ENCODE data around the gene ZNF749.

The ZNF749 gene

DNA sequence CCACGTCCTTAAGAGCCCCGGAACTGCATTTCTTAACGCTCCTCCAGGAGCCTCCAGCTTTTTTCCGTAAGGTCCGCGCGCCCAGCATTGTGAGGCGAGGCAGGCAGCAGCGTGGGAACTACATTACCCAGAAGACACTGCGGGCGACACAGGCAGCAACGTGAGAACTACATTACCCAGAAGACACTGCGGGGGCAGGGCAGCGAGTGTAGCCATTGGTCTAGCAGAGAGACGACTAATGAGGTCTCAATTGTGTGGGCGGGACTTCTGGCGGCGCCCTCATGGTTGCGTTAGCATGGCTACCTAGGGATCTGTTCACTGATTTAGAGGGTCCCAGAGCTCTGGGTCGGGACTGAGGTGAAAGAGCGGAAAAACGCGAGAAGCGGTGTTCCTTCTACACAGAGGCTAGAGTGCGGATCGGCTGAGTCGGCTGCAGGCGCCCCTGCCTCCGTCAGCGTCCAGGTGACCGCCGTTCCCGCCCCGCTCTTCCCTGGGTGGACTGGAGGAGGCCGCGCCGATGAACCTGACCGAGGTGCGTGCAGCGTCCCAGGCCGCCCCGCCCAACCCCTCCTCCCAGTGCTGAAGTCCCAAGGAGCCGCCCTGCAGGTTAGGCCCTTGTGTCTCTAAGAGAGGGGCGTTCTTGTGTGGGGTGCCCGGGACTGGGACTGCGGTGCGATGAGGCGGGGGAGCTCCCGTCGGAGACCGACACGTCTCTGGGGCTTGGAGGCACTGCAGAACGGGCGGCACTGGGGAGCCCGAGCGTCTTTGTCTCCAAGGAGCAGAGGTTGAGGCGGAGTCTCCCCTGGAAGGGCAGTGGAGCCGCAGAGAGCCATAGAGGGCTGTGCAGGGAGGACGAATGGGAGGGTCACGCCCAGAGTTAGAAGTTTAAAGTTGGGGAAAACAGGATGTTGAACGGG, at the start of gene ZNF749:
Gene ZNF749 (plus strand): TSS at position 264 of the 917 bp plus-strand sequence. CDS start 254 bp downstream, at position 518.
- DNase-seq (ENCODE audit: low spot score), result peak; percentile 92

GRCh38 chr19:57389194-57389729, 45.9 kb upstream of the ZNF749 start:
- no peak for DNase-seq (ENCODE audit: low spot score)

DNA sequence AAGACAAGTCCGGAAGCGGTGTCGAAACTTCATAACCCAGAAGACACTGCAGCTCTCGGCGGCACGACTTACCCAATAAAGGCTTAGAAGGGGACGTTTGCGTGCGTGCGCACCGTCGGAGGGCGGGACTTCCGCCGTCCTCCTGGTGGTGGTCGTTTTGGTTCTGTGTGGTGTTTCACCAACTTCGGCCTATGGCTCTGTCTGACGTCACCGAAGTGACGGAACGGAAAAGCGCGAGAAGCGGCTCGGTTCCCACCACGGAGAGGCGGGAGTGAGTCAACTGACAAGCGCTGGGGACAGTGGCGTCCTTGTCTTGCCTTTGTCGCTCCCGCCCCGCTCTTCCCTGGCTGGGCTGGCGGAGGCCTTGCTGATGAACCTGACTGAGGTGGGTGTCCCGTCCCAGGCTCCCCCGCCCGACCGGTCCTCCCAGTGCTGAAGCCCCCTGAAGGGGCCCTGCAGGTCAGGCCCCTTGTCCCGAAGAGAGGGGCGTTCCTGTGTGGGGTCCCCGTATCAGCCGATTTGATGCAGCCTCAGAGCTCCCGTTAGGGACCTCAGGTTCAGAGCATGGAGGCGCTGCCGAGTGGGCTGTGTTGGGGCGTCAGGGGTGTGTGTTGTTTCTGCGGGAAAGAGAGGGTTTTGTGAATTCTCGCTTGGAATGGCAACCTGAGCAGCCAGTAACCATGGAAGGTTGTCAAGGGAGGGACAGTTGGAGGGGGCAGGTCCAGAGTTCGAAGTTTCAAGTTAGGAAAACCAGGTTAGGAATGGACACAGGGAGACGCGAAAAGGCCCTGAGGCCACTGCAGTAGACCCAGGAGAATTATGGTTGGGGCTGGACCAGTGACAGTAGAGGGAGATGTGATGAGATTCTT, 45.2 kb upstream of the ZNF749 start, which contains the start of gene ZNF548:
Gene ZNF548 (plus strand): TSS at position 125 of the 869 bp plus-strand sequence. CDS start 246 bp downstream, at position 371.
- peak; percentile 62 for DNase-seq (ENCODE audit: low spot score)

GRCh38 chr19:57395710-57396109, 39.4 kb upstream of the ZNF749 start:
- DNase-seq (ENCODE audit: low spot score), result no peak

GRCh38 chr19:57398868-57399267, 36.3 kb upstream of the ZNF749 start:
- no peak for DNase-seq (ENCODE audit: low spot score)

GRCh38 chr19:57403737-57404563, 31.2 kb upstream of the ZNF749 start:
- no peak for DNase-seq (ENCODE audit: low spot score)

GRCh38 chr19:57406516-57407123, 28.5 kb upstream of the ZNF749 start:
- DNase-seq (ENCODE audit: low spot score), result peak; percentile 55

DNA sequence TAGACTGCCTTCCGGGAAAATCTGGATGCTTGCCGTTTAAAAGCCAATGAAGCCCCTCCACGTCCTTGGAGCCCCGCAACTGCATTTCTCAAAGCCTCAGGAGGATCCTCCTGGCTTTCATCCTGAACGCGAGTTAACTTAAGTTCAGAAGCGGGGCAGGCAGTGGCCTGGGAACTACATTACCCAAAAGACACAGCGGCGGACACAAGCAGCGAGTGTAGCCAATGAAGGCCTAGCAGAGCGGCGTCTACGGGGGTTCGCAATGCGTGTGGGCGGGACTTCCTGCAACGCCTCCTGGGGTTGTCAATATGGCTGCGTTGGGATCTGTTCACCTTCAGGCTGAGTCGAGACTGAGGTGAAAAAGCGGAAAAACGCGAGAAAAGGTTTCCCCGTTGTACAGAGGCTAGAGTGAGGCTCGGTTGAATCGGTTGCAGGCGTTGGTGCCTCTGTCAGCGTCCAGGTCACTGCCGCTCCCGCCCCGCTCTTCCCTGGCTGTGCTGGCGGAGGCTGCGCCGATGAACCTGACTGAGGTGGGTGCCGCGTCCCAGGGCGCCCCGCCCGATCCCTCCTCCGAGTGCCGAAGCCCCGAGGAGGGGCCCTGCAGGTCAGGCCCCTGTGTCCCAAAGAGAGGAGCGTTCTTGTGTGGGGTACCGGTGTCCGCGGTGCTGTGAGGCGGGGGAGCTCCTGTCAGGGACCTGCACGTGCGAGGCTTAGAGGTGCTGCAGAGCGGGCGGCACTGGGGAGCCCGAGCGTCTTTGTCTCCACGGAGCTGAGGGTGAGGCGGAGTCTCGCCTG, 24.1 kb upstream of the ZNF749 start, which contains the start of gene ZNF17:
Gene ZNF17 (plus strand): TSS at position 285 of the 795 bp plus-strand sequence. CDS start 2,455 bp downstream, outside the sequence.
- DNase-seq (ENCODE audit: low spot score), result peak; percentile 95

DNA sequence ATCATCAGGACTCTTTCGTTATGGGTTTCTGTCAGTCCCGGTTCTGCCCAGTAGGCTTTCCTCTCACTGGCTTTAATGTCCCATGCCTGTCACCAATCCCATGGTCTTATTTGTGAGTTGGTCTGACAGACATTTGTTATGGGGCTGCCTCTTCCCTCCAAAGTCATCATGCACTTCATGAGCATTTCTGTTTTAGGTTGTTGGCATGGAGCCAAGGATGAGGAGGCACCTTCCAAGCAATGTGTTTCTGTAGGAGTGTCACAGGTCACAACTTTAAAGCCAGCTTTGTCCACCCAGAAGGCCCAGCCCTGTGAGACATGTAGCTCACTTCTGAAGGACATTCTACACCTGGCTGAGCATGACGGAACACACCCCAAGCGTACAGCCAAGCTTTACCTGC, 15.7 kb upstream of the ZNF749 start:
- no peak for DNase-seq (ENCODE audit: low spot score)

DNA sequence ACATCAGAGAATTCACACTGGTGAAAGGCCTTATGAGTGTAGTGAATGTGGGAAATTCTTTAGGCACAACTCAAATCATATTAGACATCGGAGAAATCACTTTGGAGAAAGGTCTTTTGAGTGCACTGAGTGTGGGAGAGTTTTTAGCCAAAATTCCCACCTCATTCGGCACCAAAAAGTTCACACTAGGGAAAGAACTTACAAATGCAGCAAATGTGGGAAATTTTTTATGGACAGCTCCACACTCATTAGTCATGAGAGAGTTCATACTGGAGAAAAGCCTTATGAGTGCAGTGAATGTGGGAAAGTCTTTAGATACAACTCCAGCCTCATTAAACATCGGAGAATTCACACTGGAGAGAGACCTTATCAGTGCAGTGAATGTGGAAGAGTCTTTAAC, 14.1 kb upstream of the ZNF749 start:
- no peak for DNase-seq (ENCODE audit: low spot score)

DNA sequence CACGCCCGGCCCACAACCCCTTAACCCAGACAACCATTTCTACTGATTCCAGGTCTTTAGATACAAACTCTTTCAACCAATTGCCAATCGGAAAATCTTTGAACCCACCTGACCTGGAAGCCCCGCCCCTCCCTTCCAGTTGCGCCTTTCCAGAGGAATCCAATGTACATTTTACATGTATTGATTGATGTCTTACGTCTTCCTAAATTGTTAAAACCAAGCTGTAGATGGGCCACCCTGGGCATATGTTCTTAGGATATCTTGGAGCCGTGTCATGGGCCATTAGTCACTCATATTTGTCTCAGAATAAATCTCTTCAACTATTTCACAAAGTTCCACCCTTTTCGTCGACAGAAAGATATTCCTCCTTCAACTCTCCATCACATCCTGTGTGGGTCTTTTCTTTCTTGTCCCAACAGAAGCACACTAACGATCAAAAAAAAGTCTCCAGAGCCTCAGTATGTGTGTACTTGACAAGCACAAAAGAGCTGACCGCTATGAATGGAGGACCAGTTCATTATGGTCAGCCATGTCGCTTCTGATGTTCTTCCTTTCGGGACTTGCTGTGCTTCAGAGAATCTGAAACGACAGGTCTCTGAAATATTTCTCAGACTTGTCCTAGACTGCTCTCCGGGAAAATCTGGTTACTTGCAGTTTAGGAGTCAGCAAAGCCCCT, 601 bp upstream of the ZNF749 start:
- peak; percentile 20 for DNase-seq (ENCODE audit: low spot score)

GRCh38 chr19:57436417-57436816, 1.3 kb downstream of the ZNF749 start:
- DNase-seq (ENCODE audit: low spot score), result no peak

- no peak for DNase-seq (ENCODE audit: low spot score)
These were observed 2.8 kb downstream of the ZNF749 start for GRCh38 chr19:57437931-57438330.

- no peak for DNase-seq (ENCODE audit: low spot score)
These were observed 3.8 kb downstream of the ZNF749 start for GRCh38 chr19:57438925-57439324.

DNA sequence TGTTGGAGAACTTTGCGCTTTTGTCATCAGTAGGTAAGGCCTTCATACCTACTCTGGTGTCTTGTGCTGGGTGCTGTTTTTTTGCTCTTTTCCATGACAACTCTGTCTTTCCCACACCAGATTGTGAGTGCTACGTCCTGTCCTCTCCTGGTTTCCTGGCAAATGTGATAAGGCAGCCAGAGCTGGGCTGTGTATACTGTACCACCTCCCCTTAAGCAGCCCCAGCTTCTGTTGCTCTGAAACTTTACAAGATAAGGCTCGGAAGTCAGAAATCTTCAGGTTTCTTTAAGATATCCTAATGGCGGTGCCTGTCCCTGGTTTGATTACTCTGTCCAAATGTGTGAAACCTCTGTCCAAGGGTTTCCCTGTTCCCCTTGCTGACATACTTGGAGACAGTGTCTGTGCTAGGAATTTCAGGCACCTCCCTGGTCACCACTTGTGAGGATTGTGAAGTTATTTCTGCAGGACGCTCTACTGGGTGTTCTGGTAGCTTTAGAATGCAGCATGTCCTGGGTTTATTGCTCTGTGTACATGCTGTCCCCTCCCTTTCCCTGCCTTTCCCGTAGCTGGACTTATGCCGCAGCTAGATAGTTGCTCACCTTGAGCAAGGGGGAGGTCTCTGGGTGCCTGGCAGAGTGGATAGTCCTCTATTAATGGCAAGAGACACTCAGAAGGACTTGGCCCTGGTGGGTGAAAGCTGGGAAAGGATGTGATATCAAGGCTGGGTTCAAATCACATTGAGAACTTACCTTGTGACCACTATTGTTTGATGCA, 7.0 kb downstream of the ZNF749 start:
- DNase-seq (ENCODE audit: low spot score), result no peak

DNA sequence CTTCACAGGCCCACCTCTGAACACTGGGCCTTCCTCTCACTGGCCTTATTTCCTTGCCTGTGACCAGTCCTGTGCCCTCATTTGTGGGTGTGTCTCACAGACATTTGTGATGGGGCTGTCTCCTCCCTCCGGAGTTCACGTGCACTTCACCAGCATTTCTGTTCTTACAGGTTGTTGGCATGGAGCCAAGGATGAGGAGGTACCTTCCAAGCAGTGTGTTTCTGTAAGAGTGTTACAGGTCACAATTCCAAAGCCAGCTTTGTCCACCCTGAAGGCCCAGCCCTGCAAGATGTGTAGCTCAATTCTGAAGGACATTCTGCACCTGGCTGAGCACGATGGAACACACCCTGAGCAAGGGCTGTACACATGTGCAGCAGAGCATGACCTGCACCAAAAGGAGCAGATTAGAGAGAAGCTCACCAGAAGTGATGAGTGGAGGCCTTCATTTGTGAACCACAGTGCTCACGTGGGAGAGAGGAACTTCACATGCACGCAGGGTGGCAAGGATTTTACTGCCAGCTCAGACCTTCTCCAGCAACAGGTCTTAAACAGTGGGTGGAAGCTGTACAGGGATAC, 8.1 kb downstream of the ZNF749 start:
- DNase-seq (ENCODE audit: low spot score), result no peak

GRCh38 chr19:57452307-57452706, 17.2 kb downstream of the ZNF749 start:
- no peak for DNase-seq (ENCODE audit: low spot score)

DNA sequence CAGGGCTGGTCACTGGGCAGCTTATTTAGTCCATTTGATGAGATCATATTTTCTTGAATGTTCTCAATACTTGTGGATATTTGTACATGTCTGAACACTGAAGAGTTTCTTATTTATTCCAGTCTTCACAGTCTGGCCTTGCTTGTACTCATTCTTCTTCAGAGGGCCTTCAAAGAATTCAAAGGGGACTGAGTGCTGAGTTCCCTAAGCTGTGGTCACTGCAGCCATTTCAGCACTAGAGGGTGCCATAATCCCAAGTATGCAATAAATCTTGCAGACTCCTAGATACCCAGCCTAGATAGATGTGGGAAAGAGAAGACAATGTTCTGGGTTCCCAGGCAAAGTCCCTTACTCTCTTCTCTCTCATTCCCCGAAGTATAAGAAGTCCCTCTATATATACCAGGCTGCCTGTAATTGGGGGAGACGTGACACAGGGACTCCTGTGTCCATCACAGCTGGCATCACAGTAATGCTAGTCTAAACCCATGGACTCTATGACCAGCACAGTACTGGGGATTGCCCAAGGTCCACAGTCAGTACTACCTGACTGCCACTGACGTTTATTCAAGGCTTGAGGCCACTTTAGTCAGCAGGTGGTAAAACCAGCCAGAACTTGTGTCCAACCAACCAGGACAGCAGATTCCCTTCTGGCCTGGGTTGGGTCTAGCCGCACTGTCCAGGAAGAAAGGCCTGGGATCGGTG, 30.7 kb downstream of the ZNF749 start:
- no peak for DNase-seq (ENCODE audit: low spot score)
